ACC112 (cell line): ENCODE results near the gene LRRC3.

Experiments used
- H2AFZ ChIP-seq: fragments of 200-600 bp; sonication (generic); one replicate; pipeline ENCODE4 v1.6.0; 2017; ENCODE audit warnings: antibody characterized with exemption, low read length; ENCODE audit not compliant: unreplicated experiment
- H3K27ac ChIP-seq: fragments of 200-600 bp; sonication (generic); 2 replicates; pipeline ENCODE4 v1.5.1; 2014; ENCODE audit warnings: low read depth, mild to moderate bottlenecking, antibody characterized with exemption, low read length, moderate library complexity
- H3K27me3 ChIP-seq: fragments of 200-600 bp; sonication (generic); 2 replicates; pipeline ENCODE4 v1.6.1; 2014; ENCODE audit warnings: mild to moderate bottlenecking, antibody characterized with exemption, low read length, moderate library complexity, mixed read lengths; ENCODE audit not compliant: insufficient read depth
- H3K36me3 ChIP-seq: fragments of 200-600 bp; sonication (generic); 2 replicates; pipeline ENCODE4 v1.6.1; 2016; ENCODE audit warnings: mild to moderate bottlenecking, antibody characterized with exemption, low read length, moderate library complexity, mixed read lengths; ENCODE audit not compliant: insufficient read depth
- H3K4me1 ChIP-seq: fragments of 200-600 bp; sonication (generic); one replicate; pipeline ENCODE4 v1.6.1; 2016; ENCODE audit warnings: low read length, mixed read lengths; ENCODE audit not compliant: insufficient read depth, unreplicated experiment, control insufficient read depth
- H3K4me3 ChIP-seq: fragments of 200-600 bp; sonication (generic); 2 replicates; pipeline ENCODE4 v1.5.1; 2014; ENCODE audit warnings: mild to moderate bottlenecking, low read depth, low read length
- H3K79me2 ChIP-seq: fragments of 200-600 bp; sonication (generic); one replicate; pipeline ENCODE4 v1.6.0; 2016; ENCODE audit warnings: low read length; ENCODE audit not compliant: control insufficient read depth, unreplicated experiment, insufficient read depth

The LRRC3 gene

GRCh38 chr21:44461464-44462001 is 6.2 kb downstream of the LRRC3 start:
- no peaks in the 10 kb centered on the region for H3K27me3 ChIP-seq
- H3K27ac ChIP-seq, result no peak overlapping the region
- no peaks in the 10 kb centered on the region for H3K4me1 ChIP-seq
- no peaks in the 10 kb centered on the region for H3K36me3 ChIP-seq
- H3K4me3 ChIP-seq, result no peak overlapping the region
- no peaks in the 10 kb centered on the region for H3K79me2 ChIP-seq
- H2AFZ ChIP-seq, result no peak overlapping the region

- H3K79me2 ChIP-seq, result no peaks in the 10 kb centered on the region
- H3K36me3 ChIP-seq, result no peaks in the 10 kb centered on the region
- no peaks in the 10 kb centered on the region for H3K4me1 ChIP-seq
These were observed 7.0 kb downstream of the LRRC3 start for GRCh38 chr21:44462086-44462833.

GRCh38 chr21:44462834-44463200 is 7.5 kb downstream of the LRRC3 start:
- H3K79me2 ChIP-seq, result no peaks in the 10 kb centered on the region
- H2AFZ ChIP-seq, result no peak overlapping the region
- H3K27ac ChIP-seq, result no peak overlapping the region
- H3K36me3 ChIP-seq, result no peaks in the 10 kb centered on the region
- H3K27me3 ChIP-seq, result no peaks in the 10 kb centered on the region
- no peak overlapping the region for H3K4me3 ChIP-seq
- H3K4me1 ChIP-seq, result no peaks in the 10 kb centered on the region

More at GRCh38 chr21:44462086-44462833, 7.0 kb downstream of the LRRC3 start:
- H3K27ac ChIP-seq, result no peak overlapping the region
- no peak overlapping the region for H2AFZ ChIP-seq
- H3K27me3 ChIP-seq, result no peaks in the 10 kb centered on the region
- no peak overlapping the region for H3K4me3 ChIP-seq

DNA sequence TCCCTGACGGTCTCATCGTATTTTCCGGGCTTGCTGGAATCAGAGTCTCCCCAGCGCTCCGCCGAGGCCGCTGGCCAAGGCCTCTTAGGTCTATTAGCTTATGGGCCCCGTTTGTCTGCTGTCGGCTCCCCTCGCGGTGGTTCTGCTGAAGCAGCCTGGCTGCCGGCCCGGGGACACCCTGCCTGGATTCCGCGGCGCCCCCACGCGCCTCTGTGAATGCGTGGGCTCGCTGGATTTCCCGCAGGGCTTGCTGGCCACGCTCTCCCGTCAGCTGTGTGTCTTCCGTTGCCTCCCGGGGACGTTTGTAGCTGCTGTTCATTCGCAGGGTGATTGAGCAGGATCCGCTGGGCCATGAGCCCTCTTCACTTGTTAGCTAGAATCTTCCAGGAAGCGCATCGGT is 8.4 kb downstream of the LRRC3 start:
- no peaks in the 10 kb centered on the region for H3K4me1 ChIP-seq

DNA sequence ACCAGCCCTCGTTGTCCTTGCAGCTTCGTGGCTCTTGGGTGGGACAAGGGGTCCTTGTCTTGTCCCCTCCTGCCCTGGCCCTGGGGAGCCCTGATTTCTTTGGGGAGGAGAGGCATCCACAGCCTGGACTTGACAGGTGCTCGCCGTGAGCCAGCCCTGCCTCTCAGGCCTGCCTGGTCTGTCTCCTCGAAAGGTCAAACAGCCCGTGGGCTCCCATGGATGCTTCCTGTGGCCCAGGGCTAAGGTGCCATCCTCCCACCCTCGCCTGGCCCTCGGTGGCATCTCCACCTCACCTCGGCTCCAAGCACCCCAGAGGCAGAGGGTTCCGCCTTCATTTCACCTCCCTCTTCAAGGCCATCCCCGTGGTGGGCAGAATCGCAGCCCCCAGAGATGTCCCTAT is 9.0 kb downstream of the LRRC3 start:
- H3K79me2 ChIP-seq, result no peaks in the 10 kb centered on the region
- no peaks in the 10 kb centered on the region for H3K27me3 ChIP-seq
- H3K4me1 ChIP-seq, result no peaks in the 10 kb centered on the region
- H2AFZ ChIP-seq, result no peak overlapping the region
- H3K27ac ChIP-seq, result no peak overlapping the region
- no peaks in the 10 kb centered on the region for H3K36me3 ChIP-seq
- H3K4me3 ChIP-seq, result no peak overlapping the region

More for the DNA sequence above, 8.4 kb downstream of the LRRC3 start:
- Histone ChIP-seq H3K27me3 (no peaks in the 10 kb centered on the region), H3K79me2 (no peaks in the 10 kb centered on the region), H3K36me3 (no peaks in the 10 kb centered on the region), H3K27ac (no peak overlapping the region), H2AFZ (no peak overlapping the region), H3K4me3 (no peak overlapping the region)

DNA sequence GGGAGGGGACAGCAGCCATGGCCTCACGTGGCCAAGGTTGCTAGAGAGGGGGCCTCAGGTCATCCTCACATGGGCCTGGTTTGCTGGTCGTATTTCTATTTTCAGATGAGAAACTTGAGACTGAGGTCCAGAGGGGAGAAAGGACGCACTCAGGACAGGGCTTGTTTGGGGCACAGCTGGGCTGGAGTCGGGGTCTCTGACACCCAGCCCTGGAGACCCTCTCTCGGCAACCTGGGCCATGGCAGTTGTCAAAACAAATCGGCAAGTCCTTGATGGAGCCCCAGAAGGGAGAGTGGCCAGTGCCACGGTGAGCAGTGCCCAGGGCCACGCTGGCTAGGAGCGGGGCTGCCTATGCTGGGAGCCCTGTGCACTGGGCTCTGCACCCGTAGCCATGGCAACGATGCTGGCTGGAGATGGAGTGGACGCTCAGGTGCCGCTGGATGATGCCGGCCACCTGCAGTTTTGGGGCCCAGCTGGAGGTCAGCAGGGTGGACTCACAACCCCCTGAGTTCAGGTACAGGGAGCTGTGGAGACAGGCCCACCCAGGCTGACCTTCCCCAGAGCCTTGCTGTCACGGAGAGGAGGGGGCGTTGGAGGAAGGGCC is 11.1 kb downstream of the LRRC3 start:
- Histone ChIP-seq H3K79me2 (no peaks in the 10 kb centered on the region), H3K36me3 (no peaks in the 10 kb centered on the region), H2AFZ (no peak overlapping the region), H3K27me3 (no peaks in the 10 kb centered on the region), H3K4me3 (no peak overlapping the region), H3K27ac (no peak overlapping the region), H3K4me1 (no peaks in the 10 kb centered on the region)

GRCh38 chr21:44466996-44467858 is 11.9 kb downstream of the LRRC3 start:
- Histone ChIP-seq H3K4me3 (no peak overlapping the region), H3K27me3 (no peaks in the 10 kb centered on the region), H3K36me3 (no peaks in the 10 kb centered on the region), H2AFZ (no peak overlapping the region), H3K79me2 (no peaks in the 10 kb centered on the region), H3K27ac (no peak overlapping the region), H3K4me1 (no peaks in the 10 kb centered on the region)

- no peaks in the 10 kb centered on the region for H3K36me3 ChIP-seq
- H3K27ac ChIP-seq, result no peak overlapping the region
- H3K27me3 ChIP-seq, result no peaks in the 10 kb centered on the region
These were observed 12.5 kb downstream of the LRRC3 start for GRCh38 chr21:44467859-44468195.

GRCh38 chr21:44471341-44471740 is 16.0 kb downstream of the LRRC3 start:
- H3K36me3 ChIP-seq, result no peaks in the 10 kb centered on the region
- H2AFZ ChIP-seq, result no peak overlapping the region
- H3K4me1 ChIP-seq, result no peaks in the 10 kb centered on the region
- H3K27me3 ChIP-seq, result peaks cover 4% of the 10 kb centered on the region; the same call in 1 of the 2 replicates
- no peak overlapping the region for H3K27ac ChIP-seq
- no peaks in the 10 kb centered on the region for H3K79me2 ChIP-seq
- H3K4me3 ChIP-seq, result no peak overlapping the region

More at GRCh38 chr21:44467859-44468195, 12.5 kb downstream of the LRRC3 start:
- Histone ChIP-seq H2AFZ (no peak overlapping the region), H3K4me1 (no peaks in the 10 kb centered on the region), H3K79me2 (no peaks in the 10 kb centered on the region), H3K4me3 (no peak overlapping the region)

GRCh38 chr21:44471996-44472395 is 16.7 kb downstream of the LRRC3 start:
- no peak overlapping the region for H3K4me3 ChIP-seq
- no peaks in the 10 kb centered on the region for H3K79me2 ChIP-seq
- H2AFZ ChIP-seq, result no peak overlapping the region
- no peaks in the 10 kb centered on the region for H3K4me1 ChIP-seq
- H3K27me3 ChIP-seq, result peaks cover 7% of the 10 kb centered on the region; the same call in 1 of the 2 replicates
- H3K36me3 ChIP-seq, result no peaks in the 10 kb centered on the region
- H3K27ac ChIP-seq, result no peak overlapping the region
